HG03064 (cell line): ENCODE measurements around the gene JARID2.

Experiments used
- ATAC-seq: cut with Tn5 transposase; IDR thresholded peaks from one replicate; pipeline ENCODE4 v1.9.1; 2021; ENCODE audit warnings: low read depth; ENCODE audit not compliant: unreplicated experiment

The JARID2 gene

DNA sequence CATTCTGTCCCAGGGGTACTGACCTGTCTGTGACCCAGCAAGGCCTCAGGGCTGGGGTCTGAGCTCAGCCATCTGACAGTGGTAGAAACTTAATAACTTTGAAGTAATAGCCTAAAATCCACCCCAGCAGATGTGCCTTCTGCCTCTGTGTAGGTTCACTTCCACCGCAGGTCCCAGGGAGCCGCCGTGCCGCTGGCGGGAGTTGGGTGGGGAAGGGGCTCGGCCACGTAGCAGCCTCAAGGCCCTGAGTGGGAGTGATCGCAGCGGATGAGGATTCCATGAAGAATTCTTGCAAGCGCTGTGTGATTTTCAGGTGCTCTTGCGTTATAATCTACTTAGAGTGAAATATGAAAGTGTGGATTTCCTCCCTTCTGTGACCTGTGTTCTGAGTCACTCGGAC, 253.3 kb downstream of the JARID2 start:
- no peak for ATAC-seq

DNA sequence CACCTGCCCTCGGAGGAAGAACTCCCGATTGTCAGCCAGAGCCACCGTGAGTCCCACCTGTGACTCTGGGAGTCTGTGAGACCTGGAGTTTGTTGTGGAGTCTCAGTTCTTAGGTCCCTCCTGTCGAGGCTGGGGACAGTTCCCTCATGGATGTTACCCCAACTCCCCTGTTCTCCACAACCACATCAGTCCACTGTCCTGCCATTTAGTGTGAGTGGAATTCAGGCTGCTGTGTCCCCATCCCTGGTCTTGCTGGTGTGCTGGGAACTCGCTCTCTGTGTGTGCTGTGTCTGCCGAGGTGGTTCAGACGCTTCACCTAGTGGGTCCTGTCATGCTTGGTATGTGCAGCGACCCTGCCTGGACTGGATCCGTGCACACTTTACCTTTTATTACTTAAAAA, 253.7 kb downstream of the JARID2 start:
- ATAC-seq, result no peak

DNA sequence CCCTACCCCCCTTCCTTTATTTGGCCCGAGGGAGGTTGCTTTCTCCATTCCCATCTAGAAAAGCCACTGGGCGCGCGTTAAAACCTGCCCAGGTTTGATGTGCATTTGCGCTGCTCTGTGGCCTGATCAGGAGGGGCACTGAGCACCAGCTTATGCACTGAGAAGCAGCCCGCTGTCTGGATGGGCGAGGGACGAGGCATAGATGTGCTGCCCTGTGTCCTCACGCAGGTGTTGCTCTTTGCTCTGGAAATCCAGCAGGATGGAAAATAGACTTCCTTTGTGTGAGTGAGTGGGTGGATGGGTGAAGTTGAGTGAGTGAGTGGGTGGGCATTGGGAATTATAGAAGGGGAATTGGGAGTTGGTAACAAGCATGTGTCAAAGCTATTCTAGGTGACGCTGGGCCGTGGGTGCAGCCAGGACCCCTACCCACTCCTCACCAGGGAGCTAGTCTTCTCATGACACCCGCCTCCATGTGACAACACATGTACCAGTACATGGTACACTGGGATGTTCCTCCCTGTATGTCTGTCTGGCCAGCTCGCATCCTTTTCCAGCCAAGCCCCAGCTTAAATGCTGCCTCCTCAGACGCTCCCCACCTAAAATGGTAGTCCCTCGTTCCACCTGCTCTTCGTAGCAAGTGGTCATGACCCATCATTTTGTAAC, 254.3 kb downstream of the JARID2 start:
- no peak for ATAC-seq

DNA sequence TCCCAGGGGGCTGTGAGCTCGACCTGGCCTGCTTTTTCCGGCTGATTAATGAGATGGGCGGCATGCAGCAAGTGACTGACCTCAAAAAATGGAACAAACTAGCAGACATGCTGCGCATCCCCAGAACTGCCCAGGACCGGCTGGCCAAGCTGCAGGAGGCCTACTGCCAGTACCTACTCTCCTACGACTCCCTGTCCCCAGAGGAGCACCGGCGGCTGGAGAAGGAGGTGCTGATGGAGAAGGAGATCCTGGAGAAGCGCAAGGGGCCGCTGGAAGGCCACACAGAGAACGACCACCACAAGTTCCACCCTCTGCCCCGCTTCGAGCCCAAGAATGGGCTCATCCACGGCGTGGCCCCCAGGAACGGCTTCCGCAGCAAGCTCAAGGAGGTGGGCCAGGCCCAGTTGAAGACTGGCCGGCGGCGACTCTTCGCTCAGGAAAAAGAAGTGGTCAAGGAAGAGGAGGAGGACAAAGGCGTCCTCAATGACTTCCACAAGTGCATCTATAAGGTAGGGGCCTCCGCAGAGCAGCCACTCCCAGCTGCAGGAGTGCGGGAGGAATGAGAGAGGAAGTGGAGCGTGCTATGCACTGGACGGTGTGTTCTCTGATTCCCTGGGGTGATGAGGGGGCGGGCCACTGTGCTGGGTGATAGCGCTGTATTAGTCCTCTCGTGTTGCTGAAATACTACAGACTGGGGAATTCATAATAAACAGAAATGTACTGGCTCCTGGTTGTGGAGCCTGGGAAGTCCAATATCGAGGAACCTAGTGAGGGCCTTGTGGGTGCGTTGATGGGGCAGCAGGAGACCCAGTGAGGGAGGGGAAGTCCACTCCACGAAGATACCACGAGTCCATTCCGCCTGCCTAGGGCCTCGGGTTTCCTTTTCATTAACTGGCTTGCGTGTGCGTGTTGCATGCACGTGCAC, 255.3 kb downstream of the JARID2 start:
- no peak for ATAC-seq

DNA sequence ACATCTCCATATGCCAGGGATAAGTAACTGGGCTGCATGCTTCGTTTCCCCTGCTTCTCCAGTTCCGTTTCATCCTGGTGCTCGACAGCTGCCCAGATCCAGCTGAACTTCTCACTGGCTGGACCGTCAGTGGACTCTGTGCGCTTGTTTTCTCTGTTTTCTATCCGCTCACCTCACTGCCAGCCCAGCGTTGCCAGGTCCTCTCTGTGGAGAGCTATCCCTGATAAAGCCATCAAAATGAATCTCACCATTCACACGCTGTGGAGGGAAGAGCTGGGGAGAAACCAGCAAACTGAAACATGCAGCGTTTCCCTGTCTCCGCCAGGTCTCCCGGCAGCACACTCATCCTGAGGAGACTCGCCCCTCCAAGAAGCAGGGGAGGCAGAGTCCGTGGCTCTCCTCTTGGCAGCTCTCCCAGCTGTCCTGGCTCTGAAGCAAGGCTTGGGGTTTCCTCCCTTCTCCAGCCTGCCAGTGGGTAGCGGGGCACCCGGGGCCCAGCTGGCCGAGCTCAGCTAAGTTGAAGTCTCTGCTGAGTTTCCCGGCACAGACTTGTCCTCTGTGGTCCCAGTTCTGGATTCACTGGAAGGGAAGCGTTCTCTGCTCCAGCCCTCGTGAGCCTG, 256.1 kb downstream of the JARID2 start:
- no peak for ATAC-seq

DNA sequence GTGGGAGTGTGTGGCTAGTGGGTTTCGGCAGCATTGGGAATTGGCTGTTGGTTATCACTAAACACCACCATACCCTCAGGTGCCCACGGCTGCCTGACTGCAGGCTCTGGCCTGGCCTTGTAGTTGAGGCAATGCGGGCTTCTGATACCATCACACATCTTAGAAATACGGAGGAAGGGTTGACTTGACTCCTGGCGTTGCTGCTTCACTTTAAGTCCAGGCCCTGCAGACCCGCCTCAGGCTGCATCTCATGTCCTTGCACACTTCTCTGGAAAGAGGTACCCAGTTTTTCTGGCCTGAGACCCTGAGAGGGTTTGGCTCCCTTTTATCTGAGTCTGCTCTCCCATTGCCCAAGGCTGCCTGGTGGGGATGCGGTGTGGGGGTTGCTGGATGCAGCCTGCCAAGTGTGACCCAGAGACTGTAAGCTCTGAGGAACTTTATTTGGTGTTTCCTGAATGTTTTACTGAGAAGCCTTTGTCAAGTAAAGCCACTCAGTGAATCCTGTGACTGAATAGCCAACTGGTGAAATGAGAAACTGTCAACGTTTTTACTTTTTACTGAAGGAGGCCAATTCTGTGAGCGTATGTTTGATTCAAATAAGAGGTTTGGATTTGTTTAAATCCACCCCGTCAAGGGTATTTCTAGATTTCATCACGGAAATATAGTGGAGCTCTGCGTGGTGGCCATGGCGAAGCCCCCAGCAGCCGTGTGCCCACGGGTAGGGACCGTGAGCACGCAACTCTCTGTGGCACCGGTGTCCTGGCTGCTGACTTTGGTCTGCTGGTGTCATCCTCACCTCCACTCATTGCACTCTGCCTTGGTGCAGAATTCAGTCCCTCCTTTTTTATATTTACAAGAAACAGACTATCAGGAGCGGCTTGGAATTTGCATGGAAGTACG, 256.8 kb downstream of the JARID2 start:
- no peak for ATAC-seq

DNA sequence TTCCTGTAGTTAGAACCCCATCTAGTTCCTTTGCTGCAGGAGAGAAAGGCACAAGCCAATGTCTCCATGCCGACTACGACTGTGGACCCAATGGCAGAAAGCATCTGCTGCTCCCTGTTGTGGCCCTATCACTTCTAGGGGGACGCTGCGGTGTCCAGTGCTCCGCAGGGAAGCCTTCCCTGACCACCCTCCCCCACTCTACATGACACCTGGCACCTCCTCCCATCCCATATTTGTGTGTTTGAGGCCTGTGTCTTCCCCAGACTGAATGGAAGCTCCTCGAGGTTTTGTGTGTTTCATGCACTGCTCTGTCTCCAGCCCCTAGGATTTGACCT, 257.4 kb downstream of the JARID2 start:
- no peak for ATAC-seq

DNA sequence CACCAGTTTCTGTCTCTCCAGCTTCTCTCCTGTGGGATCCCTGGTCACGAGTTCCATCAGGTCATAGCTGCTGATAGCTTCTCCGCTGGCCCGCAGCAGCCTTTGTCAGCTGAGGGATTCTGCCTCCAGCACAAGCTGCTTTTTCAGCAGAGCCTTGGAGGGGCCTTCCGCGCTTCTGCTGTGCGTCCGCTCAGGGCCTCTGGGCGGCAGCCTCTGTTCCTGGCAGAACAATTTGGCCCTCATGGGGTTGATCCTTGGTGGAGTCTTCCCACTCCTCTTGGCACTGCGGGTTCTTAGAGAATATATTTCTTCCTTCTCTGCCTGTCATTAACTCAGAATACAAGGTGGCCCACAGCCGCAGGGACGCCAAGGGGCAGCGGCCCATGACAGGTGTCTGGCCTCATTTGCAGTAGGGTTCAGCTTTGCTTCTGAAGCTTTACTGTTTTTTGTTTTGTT, 258.2 kb downstream of the JARID2 start:
- no peak for ATAC-seq

DNA sequence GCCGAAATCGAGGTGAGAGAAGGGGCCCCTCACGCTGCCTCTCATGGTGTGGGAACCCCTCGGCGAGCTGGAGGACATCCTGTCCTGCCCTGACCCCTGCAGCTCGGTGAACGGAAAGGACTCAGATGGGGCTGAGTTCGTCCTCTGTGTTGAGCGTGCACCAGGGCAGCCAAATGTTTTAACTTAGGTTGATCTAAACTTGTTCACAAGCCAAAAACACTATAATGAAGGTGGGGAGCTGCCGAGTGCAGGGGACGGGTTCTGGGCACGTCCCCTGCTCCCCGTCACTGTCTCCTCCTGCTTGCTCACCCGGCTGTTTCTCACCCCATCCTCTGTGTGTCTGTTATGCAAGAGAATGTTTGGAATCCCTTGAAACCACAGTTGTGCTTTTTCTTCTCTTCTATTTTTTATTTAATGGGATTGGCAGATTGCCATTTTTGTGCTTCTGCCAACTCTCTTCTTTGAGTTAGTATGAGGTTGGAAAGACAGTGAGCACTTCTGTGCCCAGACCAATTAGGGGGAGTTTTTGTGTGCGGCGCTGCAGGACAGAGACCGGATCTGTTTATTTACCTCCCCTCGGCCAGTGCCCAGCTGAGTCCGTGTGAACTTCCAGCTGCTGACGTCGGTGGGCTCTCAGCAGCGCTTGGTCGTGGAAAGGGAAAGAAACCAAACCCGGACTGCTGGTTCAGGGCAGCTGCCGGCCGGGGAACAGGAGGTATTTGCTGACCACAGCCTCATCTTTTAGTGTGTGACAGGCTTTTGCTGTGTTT, 258.9 kb downstream of the JARID2 start:
- no peak for ATAC-seq

DNA sequence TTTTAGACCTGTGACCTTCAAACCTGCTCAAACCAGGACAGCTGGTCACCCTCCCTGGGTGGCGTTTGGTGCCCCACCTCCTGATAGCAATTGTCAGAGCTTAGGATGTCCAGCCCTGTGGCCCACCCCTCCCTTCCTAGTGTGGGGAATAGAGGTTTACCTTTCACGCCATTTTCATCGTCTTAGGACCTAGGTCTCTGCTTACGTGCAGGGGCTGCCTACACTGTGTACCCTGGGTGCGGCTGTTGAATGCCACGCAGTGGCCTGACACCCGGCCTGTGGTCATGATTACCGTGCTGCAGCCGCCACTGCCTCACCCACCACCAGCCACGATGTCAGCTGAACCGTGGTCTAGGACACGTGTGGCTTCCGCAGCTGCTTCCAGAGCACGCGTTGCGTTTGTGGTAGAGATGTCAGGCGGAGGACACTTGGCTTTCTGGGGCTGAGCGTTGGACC, 259.6 kb downstream of the JARID2 start:
- ATAC-seq, result no peak

DNA sequence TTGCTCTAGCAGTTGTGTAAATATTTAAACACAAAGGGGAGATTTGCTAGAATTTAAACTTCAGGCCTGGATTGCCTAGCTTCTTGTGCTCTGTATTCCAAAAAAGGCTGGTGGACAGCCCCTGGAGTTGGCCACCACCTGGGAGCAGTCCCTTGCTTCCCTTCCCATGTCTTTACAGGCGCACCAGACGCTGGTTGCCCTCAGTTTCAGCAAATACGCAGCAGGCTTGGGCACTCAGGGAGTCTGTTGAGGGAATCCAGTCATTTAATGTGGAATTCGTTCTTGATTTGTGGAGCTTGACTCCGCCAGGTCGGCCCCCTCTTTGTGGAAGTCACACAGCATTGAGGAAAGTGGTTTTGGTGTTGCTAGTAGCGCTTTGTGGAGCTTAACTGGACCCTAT, 260.2 kb downstream of the JARID2 start:
- no peak for ATAC-seq

DNA sequence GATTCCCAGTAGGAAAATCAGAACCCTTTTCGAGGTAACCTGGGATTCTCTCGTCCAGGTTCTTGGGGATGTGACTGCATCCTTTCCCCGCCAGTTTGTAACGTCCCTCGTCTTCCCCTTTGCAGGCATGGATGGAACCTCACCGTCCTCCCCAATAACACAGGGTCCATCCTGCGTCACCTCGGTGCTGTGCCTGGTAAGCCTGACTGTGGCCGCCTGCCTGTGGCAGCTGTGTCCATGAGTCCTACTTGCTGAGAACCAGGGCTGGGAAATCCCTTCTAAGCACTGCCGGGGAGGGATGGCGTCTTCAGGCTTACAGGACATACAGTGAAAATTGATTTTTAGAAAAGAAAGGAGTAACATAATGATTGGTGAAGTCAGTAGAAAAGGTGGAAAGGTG, 261.4 kb downstream of the JARID2 start:
- no peak for ATAC-seq

DNA sequence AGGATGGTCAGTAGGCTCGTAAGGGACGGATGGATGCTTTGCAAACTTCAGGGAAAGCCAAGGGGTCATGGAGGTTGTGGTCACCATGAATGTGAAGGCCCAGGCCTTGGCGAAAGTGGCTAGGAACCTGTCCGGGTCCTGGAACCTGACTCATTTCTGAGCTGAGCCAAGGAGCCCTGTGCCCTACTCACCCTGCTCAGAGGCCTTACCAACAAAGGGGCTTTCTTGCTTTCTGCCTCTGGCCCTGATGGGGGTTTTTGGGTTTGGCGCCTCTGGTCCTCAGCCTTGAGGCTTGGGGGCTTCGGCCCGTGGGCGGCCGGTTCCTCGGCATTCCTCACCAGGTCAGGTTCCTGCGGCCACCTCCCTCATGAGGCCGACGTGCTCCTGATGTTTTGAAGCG, 261.9 kb downstream of the JARID2 start:
- no peak for ATAC-seq

DNA sequence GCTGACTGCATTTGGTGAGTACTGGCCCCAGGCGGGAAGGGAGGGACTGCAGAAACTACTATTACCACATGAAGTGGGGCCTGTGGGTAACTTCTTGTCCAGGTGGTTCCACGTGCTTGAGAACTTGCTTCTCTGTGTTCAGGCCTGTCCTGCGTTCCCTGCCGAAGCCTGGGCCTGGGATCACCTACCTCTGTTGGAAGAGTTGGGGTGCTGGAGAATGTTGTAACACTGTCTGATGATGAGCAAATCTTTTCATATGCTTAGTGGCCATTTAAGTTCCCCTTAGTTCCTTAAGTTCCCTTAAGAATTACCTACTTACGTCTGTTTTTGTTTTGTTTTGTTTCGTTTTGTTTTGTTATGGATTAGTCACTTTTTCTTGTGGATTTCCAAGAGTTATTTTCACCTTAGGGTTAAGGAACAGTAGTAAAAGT, 262.6 kb downstream of the JARID2 start:
- no peak for ATAC-seq

DNA sequence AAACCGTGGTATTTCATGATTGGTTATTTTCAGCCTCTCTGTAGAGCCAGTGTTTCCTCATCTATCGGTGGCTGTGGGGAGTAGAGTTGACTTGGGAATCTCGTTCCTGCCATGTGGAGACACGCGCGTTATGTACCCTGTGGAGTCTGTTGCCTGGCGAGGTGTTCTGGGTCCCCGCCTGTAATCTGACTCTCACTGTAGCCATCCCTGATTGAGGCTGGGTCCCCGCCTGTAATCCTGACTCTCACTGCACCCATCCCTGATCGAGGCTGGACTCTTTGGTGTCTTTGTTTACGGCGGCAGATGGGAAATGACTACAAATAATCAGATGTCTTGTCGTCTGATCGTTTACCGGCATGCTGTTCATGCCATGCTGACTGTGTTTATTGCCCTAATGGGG, 263.1 kb downstream of the JARID2 start:
- no peak for ATAC-seq

DNA sequence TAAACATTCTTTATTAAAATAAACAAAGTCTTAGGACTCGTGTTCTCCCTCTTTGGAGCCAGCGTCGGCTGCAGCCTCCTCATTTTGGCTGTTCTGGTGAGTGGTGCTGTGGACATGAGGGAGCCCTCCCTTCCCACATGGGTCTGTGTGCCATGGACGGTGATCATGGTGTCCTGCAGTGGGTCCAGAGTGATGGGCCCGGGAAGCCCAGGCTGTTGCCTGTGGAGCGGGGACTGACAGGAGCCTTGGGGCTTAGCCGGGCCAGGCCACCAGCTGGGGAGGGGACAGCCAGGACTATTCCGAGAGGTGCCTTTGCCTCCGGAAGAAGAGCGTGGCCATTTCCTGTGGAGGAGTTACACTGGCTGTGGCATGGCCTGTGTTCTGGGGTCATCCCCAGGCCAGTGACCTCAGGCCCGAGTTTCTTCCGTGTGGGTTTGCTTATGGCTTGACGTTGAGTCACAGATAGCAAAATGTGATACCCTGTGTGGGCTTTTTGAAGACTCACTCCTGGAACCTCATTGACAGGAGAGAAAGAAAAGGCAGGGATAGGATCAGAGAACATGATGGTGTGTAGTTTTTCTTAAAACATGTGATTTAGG, 263.6 kb downstream of the JARID2 start:
- ATAC-seq, result no peak

DNA sequence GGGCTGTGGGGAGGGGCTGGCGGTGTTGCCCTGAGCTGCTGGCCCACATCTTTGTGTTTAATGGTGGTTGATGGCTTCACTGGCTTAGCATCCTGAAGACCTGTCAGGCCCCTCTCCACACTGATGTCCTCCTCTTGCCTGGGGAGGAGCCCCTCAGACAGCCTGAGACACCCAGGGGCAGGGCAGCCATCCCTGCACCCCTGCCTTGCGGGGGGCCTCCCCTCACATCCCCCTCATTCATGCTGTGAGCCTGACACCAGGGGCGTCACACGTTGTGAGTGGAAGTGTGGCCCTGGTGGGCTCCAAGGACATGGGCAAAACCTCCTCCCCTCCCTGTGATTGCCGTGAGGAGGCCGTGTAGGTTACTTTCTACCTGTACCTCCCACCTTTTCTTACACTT, 264.3 kb downstream of the JARID2 start:
- no peak for ATAC-seq

DNA sequence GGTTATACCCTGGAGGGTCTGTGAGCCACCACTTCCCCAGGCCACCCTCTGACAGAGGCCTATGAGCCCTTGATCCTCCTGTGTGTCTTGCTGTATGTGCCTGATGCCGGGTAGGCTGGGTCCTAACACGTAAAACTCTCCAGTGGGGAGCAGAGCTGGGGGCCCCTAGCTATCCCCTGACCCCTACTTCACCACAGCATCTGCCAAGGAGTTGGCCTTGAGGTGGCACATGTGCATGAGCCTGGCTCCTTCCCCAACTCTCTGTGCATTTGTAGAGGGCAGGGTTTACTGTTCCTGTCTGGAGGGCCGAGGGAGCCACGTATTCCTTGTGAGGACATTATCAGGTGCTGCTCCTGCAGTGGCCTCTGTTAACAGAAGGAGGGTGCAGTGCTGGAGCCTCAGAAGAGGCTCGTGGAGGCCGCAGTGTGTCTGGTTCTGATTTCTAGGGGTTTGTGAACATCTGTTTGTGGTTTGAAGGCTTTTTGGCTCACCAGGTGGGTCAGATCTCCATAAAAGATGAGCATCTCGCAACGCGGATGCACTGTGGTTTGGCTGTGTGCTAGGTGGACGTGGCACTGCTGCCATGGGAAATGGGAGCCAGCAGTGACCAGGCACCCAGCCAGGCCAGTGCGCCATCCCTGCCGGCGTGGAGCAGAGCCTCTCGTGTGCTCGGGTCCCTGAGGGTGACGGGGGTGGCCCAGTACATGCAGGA, 264.8 kb downstream of the JARID2 start:
- no peak for ATAC-seq
